IPS DF 6.9 (cell line): Measurements from ENCODE around the gene SEC16A.

Experiments
- DNase-seq: peaks from one replicate; pipeline ENCODE4 v3.0.0-alpha.2; 2013; ENCODE audit warnings: low read depth, low spot score
- H3K27ac ChIP-seq: one replicate; pipeline ENCODE4 v1.5.1; 2013; ENCODE audit warnings: low read length, control low read depth
- H3K27me3 ChIP-seq: 2 replicates; pipeline ENCODE4 v1.6.1; 2013; ENCODE audit warnings: mild to moderate bottlenecking, low read length; ENCODE audit not compliant: control insufficient read depth, insufficient read depth
- H3K36me3 ChIP-seq: 2 replicates; pipeline ENCODE4 v1.6.1; 2013; ENCODE audit warnings: low read length; ENCODE audit not compliant: control insufficient read depth, insufficient read depth
- H3K4me1 ChIP-seq: 2 replicates; pipeline ENCODE4 v1.6.1; 2013; ENCODE audit warnings: low read length; ENCODE audit not compliant: control insufficient read depth, insufficient read depth
- H3K4me3 ChIP-seq: 2 replicates; pipeline ENCODE4 v1.5.1; 2013; ENCODE audit warnings: mild to moderate bottlenecking, low read length
- H3K9me3 ChIP-seq: 2 replicates; pipeline ENCODE4 v1.6.1; 2013; ENCODE audit warnings: low read length, inconsistent platforms; ENCODE audit not compliant: control insufficient read depth, insufficient read depth
- WGBS: extraction: QIAGEN DNeasy Blood & Tissue Kit; methylation state at CpG from one replicate; pipeline ENCODE4 v1.1.7; 2013; ENCODE audit warnings: mixed read lengths, missing lambda C conversion rate; ENCODE audit not compliant: insufficient read length, insufficient coverage; 5-methylcytosine and 5-hydroxymethylcytosine counted together

SEC16A gene

GRCh38 chr9:136401173-136401922 lies 81.5 kb downstream of the SEC16A start:
- H3K27me3 ChIP-seq: no peaks in the 10 kb centered on the region
- WGBS: no CpG with 5 or more reads among the region's 18 CpGs
- peaks cover 32% of the 10 kb centered on the region for H3K36me3 ChIP-seq
- H3K27ac ChIP-seq: no peak overlapping the region
- DNase-seq: no peak
- H3K4me3 ChIP-seq: no peak overlapping the region
- no peaks in the 10 kb centered on the region for H3K9me3 ChIP-seq
- no peaks in the 10 kb centered on the region for H3K4me1 ChIP-seq

GRCh38 chr9:136400038-136400834 lies 82.6 kb downstream of the SEC16A start, which contains the start of gene SNAPC4:
TSS of gene SNAPC4 (minus strand) at chr9:136400170. CDS start at chr9:136398428, 1,742 bp downstream.
- no peaks in the 10 kb centered on the region for H3K9me3 ChIP-seq
- no CpG with 5 or more reads among the region's 71 CpGs for WGBS
- no peak within 1 kb of the TSS for H3K27ac ChIP-seq
- H3K4me1 ChIP-seq: no peaks in the 10 kb centered on the region
- peak within 1 kb of the TSS; percentile 85 for H3K4me3 ChIP-seq
- peaks cover 38% of the 10 kb centered on the region for H3K36me3 ChIP-seq
- H3K27me3 ChIP-seq: no peaks in the 10 kb centered on the region
- DNase-seq: peak; percentile 76

- Histone ChIP-seq H3K4me1 (no peaks in the 10 kb centered on the region), H3K9me3 (no peaks in the 10 kb centered on the region), H3K27ac (no peak overlapping the region), H3K27me3 (no peaks in the 10 kb centered on the region), H3K4me3 (peak overlapping the region; percentile 85), H3K36me3 (peaks cover 40% of the 10 kb centered on the region)
- no peak for DNase-seq
- WGBS: no CpG with 5 or more reads among the region's 67 CpGs
Observed at GRCh38 chr9:136399176-136400037, 83.4 kb downstream of the SEC16A start.

- Histone ChIP-seq H3K4me3 (no peak overlapping the region), H3K36me3 (peaks cover 33% of the 10 kb centered on the region), H3K9me3 (no peaks in the 10 kb centered on the region), H3K4me1 (no peaks in the 10 kb centered on the region), H3K27me3 (no peaks in the 10 kb centered on the region), H3K27ac (no peak overlapping the region)
- no peak for DNase-seq
- WGBS: no CpG with 5 or more reads among the region's 12 CpGs
Observed at GRCh38 chr9:136398286-136398685, 84.6 kb downstream of the SEC16A start.

- Histone ChIP-seq H3K9me3 (no peaks in the 10 kb centered on the region), H3K27ac (no peak overlapping the region), H3K27me3 (no peaks in the 10 kb centered on the region), H3K36me3 (peaks cover 38% of the 10 kb centered on the region), H3K4me1 (no peaks in the 10 kb centered on the region), H3K4me3 (no peak overlapping the region)
- no peak for DNase-seq
- WGBS: no CpG with 5 or more reads among the region's 6 CpGs
Observed at GRCh38 chr9:136397643-136398042, 85.2 kb downstream of the SEC16A start.

GRCh38 chr9:136396219-136396515 lies 86.7 kb downstream of the SEC16A start:
- H3K9me3 ChIP-seq: no peaks in the 10 kb centered on the region
- no peak overlapping the region for H3K4me3 ChIP-seq
- H3K36me3 ChIP-seq: peaks cover 48% of the 10 kb centered on the region
- no peak for DNase-seq
- WGBS: no CpG with 5 or more reads among the region's 4 CpGs
- no peaks in the 10 kb centered on the region for H3K4me1 ChIP-seq
- H3K27ac ChIP-seq: no peak overlapping the region
- H3K27me3 ChIP-seq: no peaks in the 10 kb centered on the region

GRCh38 chr9:136395345-136396218 lies 87.3 kb downstream of the SEC16A start:
- H3K9me3 ChIP-seq: no peaks in the 10 kb centered on the region
- no peaks in the 10 kb centered on the region for H3K4me1 ChIP-seq
- no peak for DNase-seq
- no peaks in the 10 kb centered on the region for H3K27me3 ChIP-seq
- H3K4me3 ChIP-seq: no peak overlapping the region
- H3K36me3 ChIP-seq: peaks cover 48% of the 10 kb centered on the region
- no CpG with 5 or more reads among the region's 26 CpGs for WGBS
- no peak overlapping the region for H3K27ac ChIP-seq

- DNase-seq: no peak
- H3K27ac ChIP-seq: no peak overlapping the region
- no peaks in the 10 kb centered on the region for H3K4me1 ChIP-seq
- H3K27me3 ChIP-seq: no peaks in the 10 kb centered on the region
- no peaks in the 10 kb centered on the region for H3K9me3 ChIP-seq
- WGBS: no CpG with 5 or more reads among the region's 13 CpGs
- H3K36me3 ChIP-seq: peaks cover 48% of the 10 kb centered on the region
- H3K4me3 ChIP-seq: no peak overlapping the region; the same call in 1 of the 2 replicates
Observed at GRCh38 chr9:136395020-136395340, 87.9 kb downstream of the SEC16A start.

- Histone ChIP-seq H3K9me3 (no peaks in the 10 kb centered on the region), H3K36me3 (peaks cover 49% of the 10 kb centered on the region), H3K27me3 (no peaks in the 10 kb centered on the region), H3K4me1 (no peaks in the 10 kb centered on the region), H3K27ac (no peak overlapping the region), H3K4me3 (no peak overlapping the region)
- DNase-seq: no peak
- no CpG with 5 or more reads among the region's 21 CpGs for WGBS
Observed at GRCh38 chr9:136394312-136395019, 88.4 kb downstream of the SEC16A start.
